GM18520 (cell line): ENCODE data around the gene CHST13.

Experiments
- ATAC-seq: cut with Tn5 transposase; IDR thresholded peaks from one replicate; pipeline ENCODE4 v1.9.1; 2021; ENCODE audit not compliant: unreplicated experiment

CHST13 gene

GRCh38 chr3:126507886-126508285 lies 16.1 kb upstream of the CHST13 start:
- ATAC-seq, result no peak

DNA sequence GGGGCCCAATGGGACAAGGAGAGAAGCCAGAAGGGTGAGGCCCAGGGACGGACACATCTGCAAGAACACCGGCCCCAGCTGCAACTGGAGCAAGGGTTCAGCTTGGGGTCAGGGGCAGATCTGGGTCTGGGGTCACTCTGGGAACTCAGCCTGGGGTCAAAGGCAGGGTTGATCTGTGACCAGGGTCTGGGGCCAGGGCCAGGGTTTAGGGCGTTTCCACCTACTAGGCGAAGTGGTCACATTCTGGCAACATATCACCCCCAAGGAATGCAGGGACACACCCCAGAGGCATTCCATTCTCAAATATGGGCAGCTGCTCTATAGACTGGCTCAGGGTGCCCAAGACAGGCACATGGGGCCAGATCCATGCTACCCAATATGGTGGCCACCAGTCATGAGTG lies 15.4 kb upstream of the CHST13 start:
- no peak for ATAC-seq

DNA sequence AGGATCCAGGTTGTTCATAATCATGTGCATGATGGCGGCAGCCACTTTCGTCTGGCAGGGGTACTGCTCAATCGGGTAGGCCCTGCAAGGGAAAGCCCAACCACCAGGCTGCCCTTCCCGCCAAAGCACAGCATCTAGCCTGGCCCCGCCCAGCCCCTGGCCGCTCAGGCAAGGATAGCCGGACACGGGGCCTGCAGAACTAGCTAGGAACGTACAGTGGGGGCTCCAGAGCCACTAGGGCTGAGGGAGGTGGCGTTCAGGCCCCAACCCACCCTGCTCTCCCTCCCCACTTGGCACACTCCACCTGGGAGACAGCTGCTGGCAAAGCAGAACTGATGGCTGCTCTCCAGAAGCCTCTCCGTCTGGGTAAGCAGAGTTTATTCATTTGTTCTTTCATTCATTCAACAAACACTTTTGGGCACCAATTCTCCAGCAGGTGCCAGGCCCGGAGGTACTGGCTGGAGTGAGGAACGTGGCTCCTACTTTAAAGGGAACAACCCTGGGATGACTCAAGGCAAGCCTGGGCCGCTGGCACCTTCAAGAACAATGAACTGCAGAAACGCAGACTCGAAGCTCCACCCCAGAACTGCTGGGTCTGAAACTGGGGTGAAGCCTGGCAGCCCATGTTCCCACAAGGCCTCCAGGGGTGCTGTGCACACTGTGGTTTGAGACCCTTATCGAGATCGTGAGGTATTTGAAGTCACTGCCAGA lies 14.2 kb upstream of the CHST13 start:
- no peak for ATAC-seq

DNA sequence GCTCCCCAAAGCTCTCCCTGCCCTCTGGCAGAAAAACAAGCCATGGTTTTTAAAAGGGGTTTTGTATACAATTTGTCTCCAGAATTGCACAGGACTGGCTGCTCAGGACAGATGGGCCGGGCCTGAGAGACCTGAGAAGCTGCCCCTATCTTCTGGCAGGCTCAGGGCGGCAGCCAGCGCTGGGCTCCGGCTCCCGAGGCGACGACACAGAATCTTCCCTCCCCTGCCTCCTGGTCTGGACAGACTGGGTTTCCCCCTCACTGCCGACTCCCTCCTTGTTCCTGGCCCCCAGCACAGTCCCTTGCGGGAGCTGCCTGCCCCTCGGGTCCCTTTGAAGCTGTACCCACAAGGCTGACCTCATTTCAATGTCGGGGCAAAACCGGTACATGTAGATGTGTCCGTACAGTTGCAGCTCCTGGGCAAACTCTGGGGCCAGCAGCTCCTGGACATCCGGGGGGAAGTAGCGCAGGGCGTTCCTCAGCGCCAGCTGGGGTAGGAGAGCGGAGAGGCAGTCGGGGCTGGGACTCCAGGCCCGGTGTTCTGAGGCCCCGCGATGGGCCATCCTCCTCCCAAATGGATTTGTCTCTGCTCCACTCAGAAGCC lies 13.5 kb upstream of the CHST13 start:
- ATAC-seq, result no peak

DNA sequence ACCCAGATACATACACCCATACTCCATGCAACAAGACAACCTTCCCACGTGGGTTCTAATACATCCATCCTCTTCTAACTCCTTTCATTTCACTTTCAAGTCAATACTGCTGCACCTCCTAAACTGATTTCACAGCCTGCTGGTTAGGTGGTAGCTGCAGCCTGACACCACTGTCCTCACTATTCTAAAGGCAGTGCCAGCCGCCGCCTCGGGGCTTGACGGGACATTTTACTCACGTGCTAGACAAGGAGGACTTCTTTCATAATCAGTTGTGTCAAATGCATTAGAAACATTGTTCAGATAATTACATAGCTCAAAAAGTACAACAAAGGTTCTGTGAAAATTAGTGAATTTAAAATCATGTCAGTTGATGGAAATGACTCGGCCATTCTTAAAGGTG lies 12.7 kb upstream of the CHST13 start:
- ATAC-seq, result no peak

DNA sequence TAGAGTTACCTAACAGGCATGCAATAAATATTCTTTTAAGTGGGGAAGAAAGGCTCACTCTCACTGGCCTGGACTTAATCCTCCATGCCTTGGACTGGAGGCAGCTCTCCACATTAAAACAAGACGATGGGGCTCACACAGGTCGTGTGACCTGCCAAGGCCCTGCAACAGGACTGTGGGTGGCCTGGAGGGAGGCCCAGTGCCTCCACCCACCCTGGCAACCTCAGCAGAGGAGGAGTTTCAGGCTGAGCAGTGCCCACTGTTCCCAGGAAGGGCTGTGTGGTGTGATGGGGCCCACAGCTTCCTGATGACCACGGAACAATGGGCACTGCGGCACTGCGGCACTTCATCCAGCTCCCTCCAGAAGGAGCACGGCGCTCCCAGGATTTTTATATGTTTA lies 11.9 kb upstream of the CHST13 start:
- no peak for ATAC-seq

- no peak for ATAC-seq
Measured at GRCh38 chr3:126512916-126513650, 10.9 kb upstream of the CHST13 start.

- ATAC-seq, result no peak
Measured at GRCh38 chr3:126514161-126514560, 9.8 kb upstream of the CHST13 start.

DNA sequence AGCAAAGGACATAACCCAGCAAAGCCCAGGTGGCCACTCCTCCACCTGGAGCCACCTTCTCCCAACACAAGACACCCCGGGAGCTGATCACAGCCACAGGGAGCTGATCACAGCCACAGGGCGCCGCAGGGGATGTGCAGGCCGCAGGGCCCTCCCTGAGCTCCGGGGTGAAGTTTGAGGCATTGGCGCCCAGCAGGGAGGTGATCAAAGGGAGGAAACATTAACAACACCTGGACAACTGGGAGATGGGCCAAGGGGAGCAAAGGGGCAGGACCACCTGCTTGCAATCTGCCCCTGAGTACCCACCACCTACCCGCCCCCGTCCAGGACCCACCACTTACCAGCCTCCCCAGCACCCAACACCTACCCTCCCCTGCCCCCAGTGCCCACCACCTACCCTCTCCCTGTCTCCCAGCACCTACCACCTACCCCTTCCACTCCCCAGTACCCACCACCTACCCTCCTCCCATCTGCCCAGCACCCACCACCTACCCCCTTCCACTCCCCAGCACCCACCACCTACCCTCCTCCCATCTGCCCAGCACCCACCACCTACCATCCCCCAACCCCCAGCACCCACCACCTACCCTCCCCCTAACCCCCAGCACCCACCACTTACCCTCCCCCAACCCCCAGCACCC lies 8.8 kb upstream of the CHST13 start:
- ATAC-seq, result no peak

DNA sequence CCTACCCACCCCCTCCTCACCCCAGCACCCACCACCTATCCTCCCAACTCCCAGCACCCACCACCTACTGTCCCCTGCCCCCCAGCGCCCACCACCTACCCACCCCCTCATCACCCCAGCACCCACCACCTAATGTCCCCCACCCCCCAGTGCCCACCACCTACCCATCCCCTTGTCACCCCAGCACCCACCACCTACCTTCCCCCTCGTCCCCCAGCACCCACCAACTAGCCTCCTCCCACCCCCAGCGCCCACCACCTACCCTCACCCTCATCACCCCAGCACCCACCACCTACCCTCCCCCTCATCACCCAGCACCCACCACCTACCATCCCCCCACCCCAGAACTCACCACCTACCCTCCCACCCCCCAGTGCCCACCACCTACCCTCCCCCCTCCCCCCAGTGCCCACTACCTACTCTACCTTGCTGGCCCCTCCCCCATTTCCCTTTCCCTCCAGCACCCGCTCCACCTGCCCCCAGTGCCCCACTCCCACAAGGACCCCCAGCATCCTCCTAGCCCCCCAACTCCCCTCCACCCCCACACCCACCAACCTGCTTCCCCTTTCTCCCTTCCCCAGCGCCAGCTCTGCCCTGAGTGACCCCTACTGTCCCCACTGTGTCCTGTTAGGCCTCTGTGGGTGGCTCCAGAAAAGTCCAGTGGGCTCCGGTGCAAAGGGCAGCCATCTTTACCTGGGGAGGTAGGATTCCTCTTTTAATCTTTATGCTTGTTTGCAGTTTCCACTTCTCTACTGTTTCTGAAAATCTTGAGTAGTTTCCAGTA lies 7.6 kb upstream of the CHST13 start:
- ATAC-seq, result no peak

DNA sequence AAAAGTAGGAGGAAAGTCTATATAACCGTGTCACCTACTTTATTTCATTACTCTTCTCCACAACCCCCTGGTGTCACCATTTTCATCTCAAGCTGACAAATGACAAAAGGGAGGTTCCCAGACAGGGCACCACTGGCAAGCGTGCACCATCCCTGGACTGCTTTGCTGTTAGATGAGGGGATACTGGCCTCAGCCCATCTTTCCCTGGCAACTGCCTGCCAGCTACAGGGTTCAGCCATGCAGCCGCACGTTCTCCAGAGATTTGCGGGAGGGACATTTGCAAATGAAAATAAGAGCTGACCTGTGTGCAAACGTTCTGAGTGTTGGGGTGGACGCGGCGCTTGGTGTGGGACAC lies 7.0 kb upstream of the CHST13 start:
- no peak for ATAC-seq

DNA sequence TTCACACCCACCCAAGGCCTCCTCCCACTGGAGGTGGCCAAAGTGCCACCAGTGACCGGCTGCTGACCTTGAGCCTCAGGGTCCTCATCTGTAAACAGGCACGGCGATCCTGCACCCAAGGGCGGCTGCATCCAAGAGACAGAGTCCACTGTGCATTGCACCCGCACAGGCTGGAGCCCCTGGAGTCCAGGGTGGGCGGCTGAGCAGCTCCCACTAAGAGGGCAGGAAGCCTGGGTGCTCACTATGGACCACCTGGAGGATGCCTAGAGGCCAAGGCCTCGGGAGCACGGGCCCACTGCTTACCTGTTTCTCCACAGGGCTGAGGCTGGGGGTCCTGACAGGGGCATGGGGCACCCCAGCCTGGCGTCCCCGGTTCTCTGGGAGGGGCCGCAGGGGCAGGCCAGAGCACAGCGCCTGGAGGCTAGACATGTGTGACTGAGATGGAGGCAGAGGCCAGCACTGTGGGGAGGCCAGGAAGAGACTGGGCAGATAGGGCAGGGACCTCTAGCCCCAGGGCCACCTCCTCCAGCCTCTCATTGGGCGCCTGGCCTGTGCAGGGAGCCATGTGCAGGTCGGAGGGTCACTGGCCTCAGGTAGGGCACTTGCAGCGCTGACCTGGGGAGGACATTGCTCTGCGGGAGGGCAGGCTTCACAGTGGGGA lies 6.5 kb upstream of the CHST13 start, which contains the start of gene UROC1:
UROC1 (minus strand) TSS at position 483 of the 661 bp plus-strand sequence; CDS start at position 429, 54 bp downstream.
- ATAC-seq, result no peak

DNA sequence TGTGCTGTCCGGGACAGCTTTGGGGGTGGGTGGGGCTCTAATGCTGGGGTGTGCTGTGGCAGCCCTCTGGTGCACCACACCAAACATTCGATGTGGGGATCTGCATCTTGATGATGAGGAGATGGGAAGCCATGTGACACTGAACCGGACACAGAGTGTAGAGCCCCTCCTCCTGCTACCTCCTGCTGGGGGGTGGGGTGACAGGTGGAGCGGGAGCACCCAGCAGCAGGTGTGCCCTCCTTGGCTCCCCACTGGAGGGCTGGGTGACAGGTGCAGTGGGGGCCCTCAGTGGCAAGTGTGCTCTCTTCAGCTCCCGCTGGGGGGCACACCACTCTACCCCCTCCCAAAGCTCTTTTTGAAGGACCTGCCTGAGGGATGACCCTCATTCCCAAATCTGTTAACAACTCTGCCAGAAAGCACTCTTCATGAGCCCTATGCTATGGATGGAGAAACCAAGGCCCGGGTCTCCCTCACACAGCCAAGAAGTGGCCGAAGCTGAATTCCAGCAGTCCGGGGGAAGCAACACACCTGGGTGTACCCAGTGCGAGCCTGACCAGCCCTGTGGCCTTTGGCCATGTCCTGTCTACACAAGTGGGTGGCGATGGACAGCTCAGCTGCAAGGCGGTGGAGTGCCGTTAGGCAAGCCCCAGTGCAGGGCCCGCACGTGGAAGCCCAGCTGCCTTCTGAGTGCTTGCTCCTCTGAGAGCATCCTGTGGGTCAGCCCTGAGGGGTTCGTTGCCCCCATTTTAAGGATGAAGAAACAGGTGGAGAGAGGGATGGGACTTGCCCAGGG lies 5.8 kb upstream of the CHST13 start:
- no peak for ATAC-seq

- ATAC-seq, result no peak
Measured at GRCh38 chr3:126518779-126519177, 5.2 kb upstream of the CHST13 start.

- ATAC-seq, result no peak
Measured at GRCh38 chr3:126519506-126520455, 4.2 kb upstream of the CHST13 start.

DNA sequence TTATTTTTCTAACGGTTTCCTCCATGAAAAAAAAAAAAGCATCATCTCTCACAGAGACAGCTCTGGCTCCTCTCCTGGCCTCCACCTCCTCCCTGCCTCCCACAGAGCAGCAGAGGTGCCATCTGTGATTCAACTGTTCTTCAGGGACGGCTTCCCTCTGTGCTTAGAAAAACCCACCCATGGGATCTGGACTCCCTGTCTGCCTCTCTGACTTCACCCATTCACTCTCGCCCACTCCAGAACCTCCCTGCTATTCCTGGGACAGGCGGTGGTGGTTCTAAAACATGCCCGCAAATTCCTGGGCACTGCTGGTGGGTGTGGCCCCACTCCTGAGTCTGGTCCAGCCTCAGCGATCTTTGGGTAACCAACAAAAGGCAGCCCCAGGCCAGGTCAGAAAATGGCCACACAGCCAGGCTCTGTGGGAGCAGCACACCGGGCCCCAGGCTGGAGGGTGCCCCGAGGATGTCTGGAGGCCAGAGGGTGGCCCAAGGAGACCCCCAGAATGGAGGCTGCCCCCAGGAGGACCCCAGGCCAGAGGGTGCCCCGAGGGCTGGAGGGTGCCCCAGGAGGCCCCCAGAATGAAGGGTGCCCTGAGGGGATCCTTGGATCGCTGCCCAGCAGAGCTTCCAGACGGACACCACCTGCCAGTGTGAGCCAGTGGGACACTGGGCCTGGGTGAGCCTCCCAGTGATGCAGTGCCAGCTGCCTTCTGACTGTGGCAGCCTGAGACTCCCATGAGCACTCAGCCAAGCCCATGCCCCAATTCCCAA lies 2.6 kb upstream of the CHST13 start:
- ATAC-seq, result no peak

GRCh38 chr3:126522363-126522788 lies 1.6 kb upstream of the CHST13 start:
- no peak for ATAC-seq
